GM21381 (cell line): Measurements from ENCODE around the gene PSORS1C1.

ENCODE experiments used
- ATAC-seq: cut with Tn5 transposase; IDR thresholded peaks from one replicate; pipeline ENCODE4 v1.9.1; 2021; ENCODE audit warnings: mild to moderate bottlenecking, moderate library complexity; ENCODE audit not compliant: unreplicated experiment

Gene PSORS1C1

GRCh38 chr6:31094389-31094881, 20.2 kb upstream of the PSORS1C1 start:
- no peak for ATAC-seq

- no peak for ATAC-seq
Measured at GRCh38 chr6:31096215-31096614, 18.4 kb upstream of the PSORS1C1 start.

GRCh38 chr6:31096656-31097055, 17.9 kb upstream of the PSORS1C1 start:
- ATAC-seq: no peak

- no peak for ATAC-seq
Measured at GRCh38 chr6:31098449-31098938, 16.1 kb upstream of the PSORS1C1 start.

GRCh38 chr6:31103136-31103535, 11.5 kb upstream of the PSORS1C1 start:
- no peak for ATAC-seq

GRCh38 chr6:31107052-31107451, 7.5 kb upstream of the PSORS1C1 start:
- no peak for ATAC-seq

GRCh38 chr6:31110825-31111582, 3.6 kb upstream of the PSORS1C1 start:
- ATAC-seq: no peak

- ATAC-seq: no peak
Measured at GRCh38 chr6:31111712-31112111, 2.9 kb upstream of the PSORS1C1 start.

GRCh38 chr6:31112478-31112877, 2.1 kb upstream of the PSORS1C1 start, which contains the start of gene C6orf15:
C6orf15 (minus strand) TSS chr6:31112575; CDS start chr6:31112555, 20 bp downstream.
- ATAC-seq: no peak

- ATAC-seq: no peak
Measured at GRCh38 chr6:31113861-31114540, 599 bp upstream of the PSORS1C1 start.

GRCh38 chr6:31114970-31115849, 610 bp downstream of the PSORS1C1 start:
- no peak for ATAC-seq

GRCh38 chr6:31115941-31116560, 1.5 kb downstream of the PSORS1C1 start:
- ATAC-seq: no peak

GRCh38 chr6:31116661-31117385, 2.2 kb downstream of the PSORS1C1 start:
- ATAC-seq: no peak

- no peak for ATAC-seq
Measured at GRCh38 chr6:31118178-31118577, 3.6 kb downstream of the PSORS1C1 start.

GRCh38 chr6:31120151-31120915, 5.7 kb downstream of the PSORS1C1 start, which contains the start of gene CDSN:
CDSN (minus strand) TSS chr6:31120446; CDS start chr6:31120419, 27 bp downstream.
- no peak for ATAC-seq

- ATAC-seq: no peak
Measured at GRCh38 chr6:31121131-31121790, 6.7 kb downstream of the PSORS1C1 start.

- ATAC-seq: no peak
Measured at GRCh38 chr6:31122791-31123706, 8.4 kb downstream of the PSORS1C1 start.
